ELF-1 (cell line): ENCODE measurements around the gene TNPO2.

Source experiments
- DNase-seq: peaks from one replicate; pipeline ENCODE4 v3.0.0-alpha.2; 2016; ENCODE audit warnings: low read depth, low spot score

Gene TNPO2

GRCh38 chr19:12676928-12677327 is 46.8 kb downstream of the TNPO2 start:
- DNase-seq = no peak

GRCh38 chr19:12676384-12676792 is 47.3 kb downstream of the TNPO2 start:
- DNase-seq = peak; percentile 89

- DNase-seq = no peak
Observed at GRCh38 chr19:12675940-12676339, 47.8 kb downstream of the TNPO2 start.

- no peak for DNase-seq
Observed at GRCh38 chr19:12675399-12675798, 48.3 kb downstream of the TNPO2 start.

- DNase-seq = no peak
Observed at GRCh38 chr19:12672744-12673143, 51.0 kb downstream of the TNPO2 start.

GRCh38 chr19:12670159-12670928 is 53.4 kb downstream of the TNPO2 start:
- no peak for DNase-seq

- DNase-seq = peak; percentile 86
Observed at GRCh38 chr19:12669270-12670158, 54.2 kb downstream of the TNPO2 start.

- DNase-seq = no peak
Observed at GRCh38 chr19:12668932-12669269, 54.8 kb downstream of the TNPO2 start.

- no peak for DNase-seq
Observed at GRCh38 chr19:12668346-12668745, 55.4 kb downstream of the TNPO2 start.

- DNase-seq = no peak
Observed at GRCh38 chr19:12667731-12668302, 55.9 kb downstream of the TNPO2 start.

GRCh38 chr19:12666265-12667048 is 57.3 kb downstream of the TNPO2 start, which contains the start of the genes MAN2B1 and WDR83:
TSS of gene MAN2B1 (minus strand) at chr19:12666742. CDS start at chr19:12666701, 41 bp downstream.
TSS of gene WDR83 (plus strand) at chr19:12666807. CDS start at chr19:12669791, 2,984 bp downstream.
- peak; percentile 95 for DNase-seq

- no peak for DNase-seq
Observed at GRCh38 chr19:12665671-12666264, 58.0 kb downstream of the TNPO2 start.

- no peak for DNase-seq
Observed at GRCh38 chr19:12665281-12665573, 58.5 kb downstream of the TNPO2 start.

GRCh38 chr19:12664406-12665280 is 59.1 kb downstream of the TNPO2 start:
- DNase-seq = peak; percentile 94

GRCh38 chr19:12660980-12661379 is 62.8 kb downstream of the TNPO2 start:
- DNase-seq = no peak

GRCh38 chr19:12657966-12658365 is 65.8 kb downstream of the TNPO2 start:
- DNase-seq = no peak

GRCh38 chr19:12656899-12657571 is 66.7 kb downstream of the TNPO2 start:
- peak; percentile 61 for DNase-seq

GRCh38 chr19:12655546-12655945 is 68.2 kb downstream of the TNPO2 start:
- no peak for DNase-seq

- no peak for DNase-seq
Observed at GRCh38 chr19:12652219-12652618, 71.5 kb downstream of the TNPO2 start.

- DNase-seq = no peak
Observed at GRCh38 chr19:12649941-12650340, 73.8 kb downstream of the TNPO2 start.
